ENCODE measurements around the gene LMF1.

Gene LMF1

DNA sequence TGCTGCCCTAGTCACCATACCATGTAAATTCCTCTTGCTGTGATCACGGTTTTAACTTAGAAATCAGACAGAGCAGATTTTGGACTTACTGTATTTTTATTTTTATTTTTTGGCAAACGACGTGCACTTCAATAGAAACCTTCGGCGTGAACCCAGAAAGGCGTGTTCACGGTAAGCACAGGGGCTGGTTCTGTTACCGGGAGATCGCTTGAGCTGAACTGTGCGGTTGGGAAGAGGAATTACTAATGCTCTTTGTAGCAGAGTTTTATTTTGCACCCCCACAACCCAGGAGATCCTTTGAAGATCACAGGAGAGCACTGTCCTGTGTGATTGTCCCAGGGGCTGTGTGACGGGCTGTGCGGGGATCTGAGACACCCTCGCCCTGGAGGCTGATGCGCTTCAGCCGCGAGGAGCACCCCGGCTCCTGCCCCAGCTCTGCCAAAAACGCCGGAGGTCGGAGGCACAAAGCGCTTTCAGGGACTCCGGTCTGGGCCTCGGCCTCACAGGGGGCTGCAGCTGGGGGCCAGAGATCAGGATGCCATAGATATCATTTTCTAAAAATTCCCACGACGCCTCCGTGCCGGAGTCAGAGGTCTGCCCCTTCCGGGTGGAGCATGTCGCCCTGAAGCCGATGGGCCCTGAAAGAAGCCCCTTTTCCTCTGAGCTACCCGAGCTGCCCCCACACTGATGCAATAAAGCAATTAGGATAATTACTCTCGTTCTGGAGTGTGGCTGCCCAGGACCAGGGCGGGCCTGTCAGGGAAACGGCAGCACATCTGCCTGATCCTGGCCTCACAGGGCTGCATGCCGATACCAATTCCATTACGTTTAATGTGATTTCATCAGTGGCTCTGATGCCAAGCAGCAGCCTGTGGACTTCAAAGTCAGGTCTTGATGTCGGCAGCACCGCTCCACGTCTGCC is 71.8 kb downstream of the LMF1 start:
- H3K4me3 ChIP-seq (ENCODE audit: low read length) = no peak overlapping the region
- no peak for DNase-seq (ENCODE audit: low read depth)
- TF ChIP-seq, protein P1, sequence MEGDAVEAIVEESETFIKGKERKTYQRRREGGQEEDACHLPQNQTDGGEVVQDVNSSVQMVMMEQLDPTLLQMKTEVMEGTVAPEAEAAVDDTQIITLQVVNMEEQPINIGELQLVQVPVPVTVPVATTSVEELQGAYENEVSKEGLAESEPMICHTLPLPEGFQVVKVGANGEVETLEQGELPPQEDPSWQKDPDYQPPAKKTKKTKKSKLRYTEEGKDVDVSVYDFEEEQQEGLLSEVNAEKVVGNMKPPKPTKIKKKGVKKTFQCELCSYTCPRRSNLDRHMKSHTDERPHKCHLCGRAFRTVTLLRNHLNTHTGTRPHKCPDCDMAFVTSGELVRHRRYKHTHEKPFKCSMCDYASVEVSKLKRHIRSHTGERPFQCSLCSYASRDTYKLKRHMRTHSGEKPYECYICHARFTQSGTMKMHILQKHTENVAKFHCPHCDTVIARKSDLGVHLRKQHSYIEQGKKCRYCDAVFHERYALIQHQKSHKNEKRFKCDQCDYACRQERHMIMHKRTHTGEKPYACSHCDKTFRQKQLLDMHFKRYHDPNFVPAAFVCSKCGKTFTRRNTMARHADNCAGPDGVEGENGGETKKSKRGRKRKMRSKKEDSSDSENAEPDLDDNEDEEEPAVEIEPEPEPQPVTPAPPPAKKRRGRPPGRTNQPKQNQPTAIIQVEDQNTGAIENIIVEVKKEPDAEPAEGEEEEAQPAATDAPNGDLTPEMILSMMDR (conservative IDR thresholded peaks at IDR 0.05; ENCODE audit: low read length) = no peak

DNA sequence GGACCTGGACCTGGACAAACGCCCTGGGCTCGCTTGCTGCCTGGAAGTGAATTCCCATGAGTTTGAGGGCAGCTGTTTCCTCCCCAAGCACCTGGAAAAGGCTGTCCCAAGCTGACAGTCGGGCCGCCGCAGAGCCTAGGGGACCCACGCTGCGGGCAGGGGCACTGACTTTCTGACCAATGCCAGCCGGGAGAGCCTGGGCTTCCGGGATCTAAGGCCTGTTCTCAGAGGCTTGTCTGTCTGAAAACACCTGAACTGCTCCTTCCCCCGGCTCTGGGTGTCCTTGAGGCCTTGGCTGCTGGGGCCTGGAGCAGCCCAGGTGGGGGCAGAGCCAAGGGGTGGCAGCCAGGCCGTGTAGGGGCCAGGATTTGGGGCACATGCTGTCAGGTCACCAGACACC is 72.6 kb downstream of the LMF1 start:
- TF ChIP-seq, protein P1 (conservative IDR thresholded peaks at IDR 0.05; ENCODE audit: low read length) = no peak
- DNase-seq (ENCODE audit: low read depth) = no peak
- H3K4me3 ChIP-seq (ENCODE audit: low read length) = no peak overlapping the region

DNA sequence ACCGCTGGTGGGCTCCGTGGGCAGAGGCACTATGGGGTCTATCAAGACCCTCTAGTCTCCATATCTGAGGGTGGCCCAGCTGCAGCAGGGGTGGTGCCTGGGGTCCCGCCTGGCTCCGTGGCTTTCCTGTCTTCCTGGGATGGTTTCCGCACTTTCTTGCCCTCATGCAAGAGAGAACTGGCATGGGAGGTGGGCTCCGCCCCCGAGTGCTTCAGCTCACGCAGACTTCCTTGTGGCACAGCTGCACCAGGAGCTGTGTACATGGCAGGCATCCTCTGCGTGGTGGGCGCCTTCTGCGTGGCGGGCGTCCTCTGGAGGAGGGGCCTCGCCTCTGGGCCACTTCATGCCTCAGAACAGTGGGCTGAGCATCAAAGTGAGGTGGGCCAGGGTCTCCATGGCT is 73.1 kb downstream of the LMF1 start:
- TF ChIP-seq, protein P1 (conservative IDR thresholded peaks at IDR 0.05; ENCODE audit: low read length) = no peak
- no peak for DNase-seq (ENCODE audit: low read depth)
- H3K4me3 ChIP-seq (ENCODE audit: low read length) = no peak overlapping the region

DNA sequence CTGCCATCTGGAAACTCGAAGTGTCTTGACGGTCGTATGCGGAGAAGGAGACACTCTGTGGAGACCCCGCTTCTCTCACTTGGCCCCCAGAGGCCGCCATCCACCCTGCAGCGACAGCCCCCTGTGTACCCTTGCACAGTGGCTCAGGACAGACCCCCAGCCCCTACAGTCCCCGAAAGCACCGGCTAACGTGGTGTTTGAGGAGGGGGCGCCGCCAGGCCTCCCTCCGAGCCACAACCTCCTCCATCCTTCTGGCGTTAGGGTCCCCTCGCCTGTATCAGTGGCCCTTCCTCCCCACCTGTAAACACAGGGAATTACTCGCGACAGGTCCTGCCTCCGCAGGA is 73.6 kb downstream of the LMF1 start:
- no peak overlapping the region for H3K4me3 ChIP-seq (ENCODE audit: low read length)
- TF ChIP-seq, protein P1 (conservative IDR thresholded peaks at IDR 0.05; ENCODE audit: low read length) = no peak
- no peak for DNase-seq (ENCODE audit: low read depth)

DNA sequence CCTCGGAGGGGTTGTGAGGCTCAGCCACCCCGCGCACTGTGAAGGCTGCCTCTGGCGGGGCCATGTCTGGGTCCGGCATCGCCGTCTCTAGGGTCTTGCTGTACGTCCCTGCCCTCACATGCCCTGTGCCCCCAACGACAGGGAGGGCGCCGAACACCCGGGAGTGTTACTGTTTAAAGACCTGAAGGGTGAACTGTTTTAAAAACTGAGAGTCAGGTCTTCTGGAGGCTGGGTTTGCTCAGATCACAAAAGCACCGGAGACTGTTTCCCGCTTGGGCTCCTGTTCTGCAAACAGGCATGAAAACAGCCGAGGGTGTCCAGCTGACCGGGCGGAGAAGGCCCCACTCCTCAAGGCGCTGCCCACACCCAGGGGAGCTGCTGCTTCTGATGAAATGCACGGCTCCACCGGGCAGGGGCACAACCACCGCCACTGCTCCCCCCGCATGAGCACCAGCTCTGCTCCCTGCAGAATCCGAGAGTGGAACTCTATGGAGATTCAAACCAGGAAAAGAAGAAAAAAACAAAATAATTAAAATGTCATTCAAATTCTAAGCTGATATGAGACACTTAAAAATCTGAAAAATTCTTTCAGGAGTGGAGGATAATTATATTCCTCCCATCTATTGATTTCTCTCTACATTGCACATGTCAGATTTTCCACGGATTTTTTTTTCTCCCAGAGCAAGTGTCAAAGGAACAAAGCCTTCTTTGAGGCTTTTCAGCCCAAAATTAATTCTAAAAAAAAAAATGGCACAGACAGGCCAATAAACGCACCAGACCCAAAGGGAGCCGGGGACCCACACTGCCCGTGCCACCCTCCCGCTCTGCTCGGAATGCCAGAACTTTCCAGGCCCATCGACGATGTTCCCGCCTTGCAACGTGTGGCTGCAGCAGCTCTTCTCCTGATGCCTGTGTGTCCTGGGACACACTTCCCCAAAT is 74.3 kb downstream of the LMF1 start:
- no peak for DNase-seq (ENCODE audit: low read depth)
- TF ChIP-seq, protein P1 (conservative IDR thresholded peaks at IDR 0.05; ENCODE audit: low read length) = no peak
- H3K4me3 ChIP-seq (ENCODE audit: low read length) = no peak overlapping the region

DNA sequence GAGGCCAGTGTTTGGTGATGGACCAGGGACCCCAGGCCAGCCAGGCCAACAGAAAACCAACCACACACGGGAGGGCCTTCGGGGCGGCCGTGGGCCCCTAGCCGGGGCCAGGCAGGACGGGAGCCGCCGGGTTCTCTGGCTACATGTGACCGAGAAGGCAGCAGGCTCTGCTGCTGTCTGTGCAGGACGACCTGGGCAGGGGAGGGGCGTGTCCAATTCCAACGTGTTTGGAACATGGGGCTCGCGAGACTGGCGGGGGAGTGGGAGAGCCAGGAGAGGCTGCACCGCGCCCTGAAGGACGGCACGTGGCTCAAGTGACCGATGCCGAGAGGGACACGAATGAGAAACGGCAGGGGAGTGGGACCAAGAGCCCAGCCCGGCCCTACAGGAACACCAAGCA is 75.4 kb downstream of the LMF1 start:
- TF ChIP-seq, protein P1 (conservative IDR thresholded peaks at IDR 0.05; ENCODE audit: low read length) = no peak
- no peak for DNase-seq (ENCODE audit: low read depth)
- no peak overlapping the region for H3K4me3 ChIP-seq (ENCODE audit: low read length)

All from AG10803 (cell line).